ENCODE results near the gene MRPL57. TPM values are rescaled to one million over a fixed set of nuclear protein-coding genes. Genes with fewer than 3 reads are reported as not detected.
"Not testable (repeated sequence)": the region's sequence is repeated elsewhere in the genome, so short reads cannot be mapped to it uniquely, and the experiment has no call there.

Gene MRPL57
- total RNA-seq, 2 donors from 2014 or later: 22.2 to 22.9 TPM

DNA sequence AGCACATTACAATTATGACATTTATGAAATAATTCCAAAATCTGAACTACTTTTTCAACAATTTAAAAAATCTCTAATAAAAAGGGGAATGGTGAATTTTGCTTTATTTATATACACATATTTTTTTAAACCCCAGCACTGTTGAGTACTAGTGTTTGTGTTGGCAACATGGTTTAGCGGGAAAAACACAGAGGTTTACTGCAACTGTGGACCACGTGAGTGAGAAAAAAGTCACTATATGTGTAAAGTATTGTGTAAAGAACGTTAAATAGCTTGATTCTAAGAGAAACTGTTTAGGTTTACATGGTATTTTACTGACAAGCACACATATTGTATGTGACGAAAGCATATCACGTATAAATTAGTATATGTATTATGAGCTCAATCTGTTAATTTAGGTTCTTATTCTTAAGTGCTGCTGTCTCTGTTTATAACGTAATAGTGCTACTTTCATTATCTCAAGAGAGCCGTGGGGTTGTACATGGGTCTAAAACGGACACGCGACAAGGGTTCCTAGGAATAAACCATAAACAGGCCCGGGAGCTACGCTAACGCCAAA, 723 bp upstream of the MRPL57 start:
- DNase-seq: no peak
- no peaks in the 10 kb centered on the region for H3K4me1 ChIP-seq (ENCODE audit: control insufficient read depth, insufficient read depth, low read length)
- peaks cover 9% of the 10 kb centered on the region for H3K36me3 ChIP-seq (ENCODE audit: control insufficient read depth, insufficient read depth, low read length)
- Mint-ChIP-seq H3K4me1 (peaks cover 5% of the 10 kb centered on the region), H3K27ac (peak overlapping the region; percentile 97), H3K36me3 (ENCODE audit: low read depth) (peaks cover 21% of the 10 kb centered on the region), H3K9me3 (peaks cover 5% of the 10 kb centered on the region), H3K4me3 (peak overlapping the region; percentile 93), H3K27me3 (ENCODE audit: insufficient read depth) (no peaks in the 10 kb centered on the region)
- peak overlapping the region; percentile 95 for H3K4me3 ChIP-seq (ENCODE audit: low read length)
- peak overlapping the region; percentile 89 for H3K9ac ChIP-seq (ENCODE audit: extremely low read depth, low read length, poor library complexity, severe bottlenecking)
- H3K9me3 ChIP-seq (ENCODE audit: control insufficient read depth, low read length): no peaks in the 10 kb centered on the region
- H3K27me3 ChIP-seq (ENCODE audit: control insufficient read depth, insufficient read depth, low read length, poor library complexity, severe bottlenecking): no peaks in the 10 kb centered on the region
- 7 to 8% methylated on average over 10 to 13 of the region's 13 CpGs for WGBS, 2 experiments (ENCODE audit: insufficient coverage in 1 of 2, insufficient read length in 1 of 2)
- no peak overlapping the region for H3K27ac ChIP-seq (ENCODE audit: low read depth, low read length)
- TF ChIP-seq, protein P1, sequence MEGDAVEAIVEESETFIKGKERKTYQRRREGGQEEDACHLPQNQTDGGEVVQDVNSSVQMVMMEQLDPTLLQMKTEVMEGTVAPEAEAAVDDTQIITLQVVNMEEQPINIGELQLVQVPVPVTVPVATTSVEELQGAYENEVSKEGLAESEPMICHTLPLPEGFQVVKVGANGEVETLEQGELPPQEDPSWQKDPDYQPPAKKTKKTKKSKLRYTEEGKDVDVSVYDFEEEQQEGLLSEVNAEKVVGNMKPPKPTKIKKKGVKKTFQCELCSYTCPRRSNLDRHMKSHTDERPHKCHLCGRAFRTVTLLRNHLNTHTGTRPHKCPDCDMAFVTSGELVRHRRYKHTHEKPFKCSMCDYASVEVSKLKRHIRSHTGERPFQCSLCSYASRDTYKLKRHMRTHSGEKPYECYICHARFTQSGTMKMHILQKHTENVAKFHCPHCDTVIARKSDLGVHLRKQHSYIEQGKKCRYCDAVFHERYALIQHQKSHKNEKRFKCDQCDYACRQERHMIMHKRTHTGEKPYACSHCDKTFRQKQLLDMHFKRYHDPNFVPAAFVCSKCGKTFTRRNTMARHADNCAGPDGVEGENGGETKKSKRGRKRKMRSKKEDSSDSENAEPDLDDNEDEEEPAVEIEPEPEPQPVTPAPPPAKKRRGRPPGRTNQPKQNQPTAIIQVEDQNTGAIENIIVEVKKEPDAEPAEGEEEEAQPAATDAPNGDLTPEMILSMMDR (conservative IDR thresholded peaks at IDR 0.05): no peak

DNA sequence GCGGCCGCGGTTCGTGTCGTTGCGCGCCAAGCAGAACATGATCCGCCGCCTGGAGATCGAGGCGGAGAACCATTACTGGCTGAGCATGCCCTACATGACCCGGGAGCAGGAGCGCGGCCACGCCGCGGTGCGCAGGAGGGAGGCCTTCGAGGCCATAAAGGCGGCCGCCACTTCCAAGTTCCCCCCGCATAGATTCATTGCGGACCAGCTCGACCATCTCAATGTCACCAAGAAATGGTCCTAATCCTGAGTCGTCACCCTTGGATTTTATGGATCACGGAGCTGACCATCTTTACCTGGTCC, 475 bp downstream of the MRPL57 start:
- peak overlapping the region; percentile 97 for H3K27ac Mint-ChIP-seq
- H3K4me1 Mint-ChIP-seq: peaks cover 5% of the 10 kb centered on the region
- TF ChIP-seq, protein P1 (conservative IDR thresholded peaks at IDR 0.05): no peak
- Histone ChIP-seq H3K36me3 (ENCODE audit: control insufficient read depth, insufficient read depth, low read length) (peaks cover 5% of the 10 kb centered on the region), H3K4me1 (ENCODE audit: control insufficient read depth, insufficient read depth, low read length) (no peaks in the 10 kb centered on the region), H3K9ac (ENCODE audit: extremely low read depth, low read length, poor library complexity, severe bottlenecking) (peak overlapping the region; percentile 89), H3K27me3 (ENCODE audit: control insufficient read depth, insufficient read depth, low read length, poor library complexity, severe bottlenecking) (no peaks in the 10 kb centered on the region), H3K4me3 (ENCODE audit: low read length) (peak overlapping the region; percentile 95), H3K9me3 (ENCODE audit: control insufficient read depth, low read length) (no peaks in the 10 kb centered on the region), H3K27ac (ENCODE audit: low read depth, low read length) (peak overlapping the region; percentile 92)
- WGBS, 2 experiments (ENCODE audit: insufficient coverage in 1 of 2, insufficient read length in 1 of 2): 0 to 2% methylated on average over 6 to 26 of the region's 26 CpGs
- H3K36me3 Mint-ChIP-seq (ENCODE audit: low read depth): peaks cover 13% of the 10 kb centered on the region
- peak overlapping the region; percentile 93 for H3K4me3 Mint-ChIP-seq
- H3K27me3 Mint-ChIP-seq (ENCODE audit: insufficient read depth): no peaks in the 10 kb centered on the region
- DNase-seq: no peak
- H3K9me3 Mint-ChIP-seq: peaks cover 5% of the 10 kb centered on the region

DNA sequence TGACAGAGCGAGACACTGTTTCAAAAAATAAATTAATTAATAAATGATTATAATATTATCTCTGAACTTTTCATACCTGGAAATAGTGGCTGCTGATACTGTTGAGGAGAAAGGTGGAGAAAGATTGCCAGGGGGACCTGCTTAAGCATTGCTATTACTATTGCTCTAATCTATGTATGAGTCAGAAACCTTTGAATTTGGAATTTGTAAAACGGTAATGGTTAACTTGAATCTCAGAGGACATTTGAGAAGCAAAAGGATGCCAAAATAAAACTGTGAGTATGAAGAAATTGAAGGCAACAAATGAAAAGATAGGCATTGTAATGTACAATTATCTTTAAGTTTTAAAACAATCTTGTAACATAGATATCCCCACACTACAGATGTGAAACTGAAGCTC, 5.2 kb downstream of the MRPL57 start:
- H3K9me3 Mint-ChIP-seq: peaks cover 20% of the 10 kb centered on the region

DNA sequence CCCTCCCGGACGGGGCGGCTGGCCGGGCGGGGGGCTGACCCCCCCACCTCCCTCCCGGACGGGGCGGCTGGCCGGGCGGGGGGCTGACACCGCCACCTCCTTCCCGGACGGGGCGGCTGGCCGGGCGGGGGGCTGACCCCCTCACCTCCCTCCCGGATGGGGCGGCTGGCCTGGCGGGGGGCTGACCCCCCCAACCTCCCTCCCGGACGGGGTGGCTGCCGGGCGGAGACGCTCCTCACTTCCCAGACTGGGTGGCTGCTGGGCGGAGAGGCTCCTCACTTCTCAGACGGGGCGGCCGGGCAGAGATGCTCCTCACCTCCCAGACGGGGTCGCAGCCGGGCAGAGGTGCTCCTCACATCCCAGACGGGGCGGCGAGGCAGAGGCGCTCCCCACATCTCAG, 10.0 kb downstream of the MRPL57 start:
- H3K27me3 ChIP-seq (ENCODE audit: control insufficient read depth, insufficient read depth, low read length, poor library complexity, severe bottlenecking); H3K27ac Mint-ChIP-seq; H3K4me3 ChIP-seq (ENCODE audit: low read length); H3K4me3 Mint-ChIP-seq; H3K9me3 ChIP-seq (ENCODE audit: control insufficient read depth, low read length); H3K4me1 Mint-ChIP-seq; H3K4me1 ChIP-seq (ENCODE audit: control insufficient read depth, insufficient read depth, low read length); H3K36me3 ChIP-seq (ENCODE audit: control insufficient read depth, insufficient read depth, low read length); H3K9ac ChIP-seq (ENCODE audit: extremely low read depth, low read length, poor library complexity, severe bottlenecking); H3K27ac ChIP-seq (ENCODE audit: low read depth, low read length); DNase-seq; H3K36me3 Mint-ChIP-seq (ENCODE audit: low read depth); H3K27me3 Mint-ChIP-seq (ENCODE audit: insufficient read depth): not testable (repeated sequence)
- 90 to 100% methylated on average over 4 to 15 of the region's 35 CpGs for WGBS, 2 experiments (ENCODE audit: insufficient coverage in 1 of 2, insufficient read length in 1 of 2)
- peaks cover 30% of the 10 kb centered on the region for H3K9me3 Mint-ChIP-seq

More for the DNA sequence above, 5.2 kb downstream of the MRPL57 start:
- DNase-seq: no peak
- H3K36me3 ChIP-seq (ENCODE audit: control insufficient read depth, insufficient read depth, low read length): peaks cover 5% of the 10 kb centered on the region
- no peaks in the 10 kb centered on the region for H3K4me1 ChIP-seq (ENCODE audit: control insufficient read depth, insufficient read depth, low read length)
- no peaks in the 10 kb centered on the region for H3K9me3 ChIP-seq (ENCODE audit: control insufficient read depth, low read length)
- H3K4me3 ChIP-seq (ENCODE audit: low read length): no peak overlapping the region
- no peak overlapping the region for H3K27ac ChIP-seq (ENCODE audit: low read depth, low read length)
- H3K4me3 Mint-ChIP-seq: no peak overlapping the region
- no peaks in the 10 kb centered on the region for H3K27me3 ChIP-seq (ENCODE audit: control insufficient read depth, insufficient read depth, low read length, poor library complexity, severe bottlenecking)
- no peak overlapping the region for H3K9ac ChIP-seq (ENCODE audit: extremely low read depth, low read length, poor library complexity, severe bottlenecking)
- WGBS, 2 experiments (ENCODE audit: insufficient coverage in 1 of 2, insufficient read length in 1 of 2): 44 to 52% methylated on average over 1 of the region's 2 CpGs
- peaks cover 9% of the 10 kb centered on the region for H3K36me3 Mint-ChIP-seq (ENCODE audit: low read depth)
- no peaks in the 10 kb centered on the region for H3K27me3 Mint-ChIP-seq (ENCODE audit: insufficient read depth)
- H3K4me1 Mint-ChIP-seq: no peaks in the 10 kb centered on the region
- TF ChIP-seq, protein P1 (conservative IDR thresholded peaks at IDR 0.05): no peak
- H3K27ac Mint-ChIP-seq: no peak overlapping the region

DNA sequence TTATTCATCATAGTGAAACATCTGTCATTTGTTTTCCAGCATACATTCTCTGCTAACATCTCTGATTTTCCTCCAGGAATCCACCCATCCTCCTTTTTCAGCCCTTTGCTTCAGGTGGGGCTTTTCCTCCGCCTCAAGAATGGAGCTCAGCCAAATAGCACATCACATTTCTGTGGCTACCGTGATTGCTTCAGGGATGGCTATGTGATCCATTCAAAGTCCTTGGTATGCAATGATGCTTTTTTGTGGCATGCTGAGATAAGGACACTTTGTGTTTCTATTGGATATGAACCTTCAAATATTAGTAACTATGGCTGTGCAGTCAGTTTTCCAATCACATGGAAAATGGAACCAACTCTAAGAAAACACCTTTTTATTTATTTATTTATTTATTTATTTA, 18.3 kb downstream of the MRPL57 start:
- H3K9me3 ChIP-seq (ENCODE audit: control insufficient read depth, low read length): not testable (repeated sequence)

More for the DNA sequence above, 18.3 kb downstream of the MRPL57 start:
- not testable (repeated sequence) for H3K4me3 Mint-ChIP-seq; H3K4me1 ChIP-seq (ENCODE audit: control insufficient read depth, insufficient read depth, low read length); H3K4me3 ChIP-seq (ENCODE audit: low read length); DNase-seq; H3K9ac ChIP-seq (ENCODE audit: extremely low read depth, low read length, poor library complexity, severe bottlenecking); H3K27ac ChIP-seq (ENCODE audit: low read depth, low read length); H3K4me1 Mint-ChIP-seq; H3K27me3 ChIP-seq (ENCODE audit: control insufficient read depth, insufficient read depth, low read length, poor library complexity, severe bottlenecking); H3K36me3 ChIP-seq (ENCODE audit: control insufficient read depth, insufficient read depth, low read length); H3K36me3 Mint-ChIP-seq (ENCODE audit: low read depth); H3K27me3 Mint-ChIP-seq (ENCODE audit: insufficient read depth); H3K27ac Mint-ChIP-seq
- H3K9me3 Mint-ChIP-seq: peaks cover 13% of the 10 kb centered on the region
- 83% methylated on average over 2 of the region's 2 CpGs; no CpG with 5 or more reads in 1 of the 2 experiments for WGBS, 2 experiments (ENCODE audit: insufficient coverage in 1 of 2, insufficient read length in 1 of 2)

Measured in endodermal cell (in vitro differentiated cells).